Measurements from ENCODE around the gene NLRP3. TPM values are rescaled to one million over a fixed set of nuclear protein-coding genes. Genes with fewer than 3 reads are reported as not detected.
"Not testable (repeated sequence)": the region's sequence is repeated elsewhere in the genome, so short reads cannot be mapped to it uniquely, and the experiment has no call there.

Gene NLRP3
- total RNA-seq, 1 donor from 2014 or later = not detected

DNA sequence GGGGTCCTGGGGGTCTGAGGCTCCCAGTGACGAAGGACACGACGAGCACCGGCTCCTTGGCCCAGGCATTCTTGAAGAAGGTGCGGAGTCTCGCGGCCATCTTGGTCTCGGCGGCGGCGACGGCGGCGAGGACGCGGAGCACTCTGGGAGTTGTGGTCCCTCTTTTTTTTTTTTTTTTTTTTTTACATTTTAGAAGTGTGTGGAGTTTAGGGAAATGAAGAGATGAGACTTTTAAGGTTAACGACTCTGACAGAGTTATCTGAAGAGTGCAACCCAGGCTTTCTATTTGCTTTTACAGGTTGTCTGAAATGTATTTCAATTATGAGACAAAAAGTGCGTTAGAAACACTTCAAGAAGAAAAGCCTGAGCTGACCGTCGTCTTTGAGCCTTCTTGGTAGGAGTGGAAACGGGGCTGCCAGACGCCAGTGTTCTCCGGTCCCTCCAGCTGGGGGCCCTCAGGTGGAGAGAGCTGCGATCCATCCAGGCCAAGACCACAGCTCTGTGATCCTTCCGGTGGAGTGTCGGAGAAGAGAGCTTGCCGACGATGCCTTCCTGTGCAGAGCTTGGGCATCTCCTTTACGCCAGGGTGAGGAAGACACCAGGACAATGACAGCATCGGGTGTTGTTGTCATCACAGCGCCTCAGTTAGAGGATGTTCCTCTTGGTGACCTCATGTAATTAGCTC lies 32.3 kb downstream of the NLRP3 start:
- Mint-ChIP-seq H3K4me1 (ENCODE audit: low read depth) (no peaks in the 10 kb centered on the region), H3K27ac (no peak overlapping the region), H3K36me3 (ENCODE audit: low read depth) (no peaks in the 10 kb centered on the region), H3K27me3 (ENCODE audit: insufficient read depth) (peaks cover 1% of the 10 kb centered on the region), H3K4me3 (no peak overlapping the region), H3K9me3 (no peaks in the 10 kb centered on the region)
- intact Hi-C loops (cut with micrococcal nuclease) = no loop called here
- DNase-seq (ENCODE audit: low spot score) = no peak

DNA sequence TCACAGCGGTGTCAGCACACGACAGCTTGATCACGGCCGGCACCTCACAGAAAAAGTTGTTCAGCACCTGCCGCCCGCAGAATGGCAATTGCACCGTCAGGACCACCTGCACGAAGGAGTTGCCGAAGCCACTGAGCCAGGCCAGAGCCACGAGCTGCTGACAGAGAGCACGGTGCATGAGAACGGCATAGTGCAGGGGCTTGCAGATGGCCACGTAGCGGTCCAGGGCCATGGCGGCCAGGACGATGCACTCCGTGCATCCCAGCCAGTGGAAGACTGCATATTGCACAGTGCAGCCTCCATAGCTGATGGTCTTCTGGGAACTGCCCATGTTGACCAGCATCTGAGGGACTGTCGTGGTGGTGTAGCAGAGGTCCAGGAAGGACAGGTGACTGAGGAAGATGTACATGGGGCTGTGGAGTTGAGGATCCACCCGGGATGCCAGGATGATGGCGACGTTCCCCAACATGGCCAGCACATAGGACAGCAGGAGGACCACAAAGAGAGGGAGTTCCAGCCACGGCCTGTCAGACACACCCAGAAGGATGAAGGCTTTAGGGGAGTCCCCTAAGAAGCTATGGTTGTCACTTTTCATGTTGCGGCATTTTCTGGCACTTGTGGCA lies 35.5 kb downstream of the NLRP3 start:
- no peak for DNase-seq (ENCODE audit: low spot score)
- no peaks in the 10 kb centered on the region for H3K9me3 Mint-ChIP-seq
- H3K4me1 Mint-ChIP-seq (ENCODE audit: low read depth) = no peaks in the 10 kb centered on the region
- intact Hi-C loops (cut with micrococcal nuclease) = no loop called here
- no peaks in the 10 kb centered on the region for H3K27me3 Mint-ChIP-seq (ENCODE audit: insufficient read depth)
- no peak overlapping the region for H3K4me3 Mint-ChIP-seq
- H3K27ac Mint-ChIP-seq = no peak overlapping the region
- H3K36me3 Mint-ChIP-seq (ENCODE audit: low read depth) = no peaks in the 10 kb centered on the region

DNA sequence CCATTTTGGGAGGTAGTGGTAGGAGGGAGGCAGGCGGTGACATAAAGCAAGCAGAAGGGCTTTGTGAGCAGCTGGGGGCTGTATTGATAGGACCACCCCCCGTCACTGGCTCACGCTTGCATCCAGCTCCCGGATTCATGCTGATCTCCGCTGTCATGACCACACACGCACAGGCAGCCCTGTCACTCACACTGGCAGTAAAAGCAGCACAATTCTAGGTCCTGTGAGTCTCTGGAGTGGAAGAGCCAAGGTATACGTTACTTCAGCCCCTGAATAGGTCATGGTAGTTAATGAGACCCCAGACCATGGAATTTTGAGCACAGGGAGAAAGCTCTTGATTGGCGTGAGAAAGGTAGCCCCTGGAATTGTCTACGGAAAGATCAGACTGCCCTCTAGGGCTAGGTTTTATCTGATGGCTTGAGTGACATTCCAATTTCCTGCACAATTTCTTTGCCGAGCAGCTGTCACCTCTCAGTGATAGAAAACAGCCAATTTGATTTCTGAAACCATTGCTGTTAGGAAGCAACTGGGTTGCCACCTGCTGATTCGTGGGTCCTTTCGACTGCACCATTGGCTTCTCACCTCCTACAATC lies 36.6 kb downstream of the NLRP3 start:
- intact Hi-C loops (cut with micrococcal nuclease) = no loop called here
- Mint-ChIP-seq H3K27ac (no peak overlapping the region), H3K4me1 (ENCODE audit: low read depth) (no peaks in the 10 kb centered on the region), H3K9me3 (no peaks in the 10 kb centered on the region), H3K4me3 (no peak overlapping the region), H3K36me3 (ENCODE audit: low read depth) (no peaks in the 10 kb centered on the region), H3K27me3 (ENCODE audit: insufficient read depth) (peaks cover 3% of the 10 kb centered on the region)
- DNase-seq (ENCODE audit: low spot score) = no peak

DNA sequence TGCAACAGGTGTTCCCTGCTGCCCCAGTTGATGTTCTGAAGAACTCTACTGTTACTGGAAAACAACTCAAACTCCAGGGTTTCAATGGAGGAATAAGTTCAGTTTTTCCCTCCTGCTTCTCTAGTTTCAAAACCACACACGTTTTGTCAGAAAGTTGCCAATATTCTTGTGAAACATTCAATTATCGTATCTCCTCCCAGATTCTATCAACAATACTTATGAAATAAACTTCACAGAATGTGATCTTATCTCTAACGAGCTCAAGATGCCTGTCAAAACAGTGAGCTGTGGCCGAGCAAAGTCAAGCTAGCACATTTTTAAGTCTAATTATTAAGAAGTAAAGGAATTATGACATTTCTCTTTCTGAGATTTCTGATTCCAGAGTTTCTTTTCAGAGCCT lies 37.3 kb downstream of the NLRP3 start:
- intact Hi-C loops (cut with micrococcal nuclease) = no loop called here
- H3K27me3 Mint-ChIP-seq (ENCODE audit: insufficient read depth) = peaks cover 3% of the 10 kb centered on the region
- H3K4me1 Mint-ChIP-seq (ENCODE audit: low read depth) = no peaks in the 10 kb centered on the region
- H3K4me3 Mint-ChIP-seq = no peak overlapping the region
- DNase-seq (ENCODE audit: low spot score) = no peak
- H3K9me3 Mint-ChIP-seq = no peaks in the 10 kb centered on the region
- no peak overlapping the region for H3K27ac Mint-ChIP-seq
- H3K36me3 Mint-ChIP-seq (ENCODE audit: low read depth) = no peaks in the 10 kb centered on the region

DNA sequence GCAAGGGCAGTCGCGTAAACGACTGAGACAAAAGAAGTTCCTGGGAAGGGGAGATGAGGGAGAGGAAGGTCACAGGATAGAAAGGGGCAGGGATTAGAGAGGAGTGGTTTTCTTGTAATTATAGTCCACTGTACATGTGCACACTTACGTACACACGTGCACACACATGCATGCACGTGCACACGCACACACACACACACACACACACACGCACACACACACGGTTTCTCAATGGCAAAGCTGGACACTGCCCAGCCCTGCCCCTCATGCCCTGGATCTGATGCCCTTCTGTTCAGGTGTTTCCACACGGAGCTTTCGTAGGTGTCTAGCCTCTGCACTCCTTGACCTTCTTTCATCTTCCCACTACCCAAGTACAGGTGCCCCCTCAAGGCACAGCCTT lies 38.0 kb downstream of the NLRP3 start:
- Mint-ChIP-seq H3K9me3 (no peaks in the 10 kb centered on the region), H3K4me1 (ENCODE audit: low read depth) (no peaks in the 10 kb centered on the region), H3K27me3 (ENCODE audit: insufficient read depth) (peaks cover 3% of the 10 kb centered on the region), H3K4me3 (no peak overlapping the region), H3K36me3 (ENCODE audit: low read depth) (no peaks in the 10 kb centered on the region), H3K27ac (no peak overlapping the region)
- DNase-seq (ENCODE audit: low spot score) = no peak
- intact Hi-C loops (cut with micrococcal nuclease) = no loop called here

DNA sequence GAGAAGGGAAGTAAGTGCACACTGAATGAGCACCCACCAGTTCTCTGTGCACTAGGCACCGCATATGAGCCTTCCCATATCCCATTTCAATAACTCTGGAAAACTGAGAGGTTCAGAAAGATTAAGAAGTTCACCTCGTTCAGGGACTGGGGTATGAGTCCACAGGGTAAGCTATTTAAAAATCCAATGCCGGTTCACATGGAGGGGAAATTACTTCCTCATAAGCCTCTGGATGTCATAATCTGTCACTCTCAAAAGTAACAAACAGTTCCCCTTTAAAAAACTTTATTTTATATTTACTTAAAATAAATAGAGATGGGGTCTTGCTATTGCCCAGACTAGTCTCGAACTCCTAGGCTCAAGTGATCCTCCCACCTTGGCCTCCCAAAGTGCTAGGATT lies 40.0 kb downstream of the NLRP3 start:
- no peaks in the 10 kb centered on the region for H3K4me1 Mint-ChIP-seq (ENCODE audit: low read depth)
- intact Hi-C loops (cut with micrococcal nuclease) = no loop called here
- H3K4me3 Mint-ChIP-seq = no peak overlapping the region
- H3K36me3 Mint-ChIP-seq (ENCODE audit: low read depth) = no peaks in the 10 kb centered on the region
- no peak for DNase-seq (ENCODE audit: low spot score)
- H3K27ac Mint-ChIP-seq = no peak overlapping the region
- H3K9me3 Mint-ChIP-seq = no peaks in the 10 kb centered on the region
- peaks cover 3% of the 10 kb centered on the region for H3K27me3 Mint-ChIP-seq (ENCODE audit: insufficient read depth)

DNA sequence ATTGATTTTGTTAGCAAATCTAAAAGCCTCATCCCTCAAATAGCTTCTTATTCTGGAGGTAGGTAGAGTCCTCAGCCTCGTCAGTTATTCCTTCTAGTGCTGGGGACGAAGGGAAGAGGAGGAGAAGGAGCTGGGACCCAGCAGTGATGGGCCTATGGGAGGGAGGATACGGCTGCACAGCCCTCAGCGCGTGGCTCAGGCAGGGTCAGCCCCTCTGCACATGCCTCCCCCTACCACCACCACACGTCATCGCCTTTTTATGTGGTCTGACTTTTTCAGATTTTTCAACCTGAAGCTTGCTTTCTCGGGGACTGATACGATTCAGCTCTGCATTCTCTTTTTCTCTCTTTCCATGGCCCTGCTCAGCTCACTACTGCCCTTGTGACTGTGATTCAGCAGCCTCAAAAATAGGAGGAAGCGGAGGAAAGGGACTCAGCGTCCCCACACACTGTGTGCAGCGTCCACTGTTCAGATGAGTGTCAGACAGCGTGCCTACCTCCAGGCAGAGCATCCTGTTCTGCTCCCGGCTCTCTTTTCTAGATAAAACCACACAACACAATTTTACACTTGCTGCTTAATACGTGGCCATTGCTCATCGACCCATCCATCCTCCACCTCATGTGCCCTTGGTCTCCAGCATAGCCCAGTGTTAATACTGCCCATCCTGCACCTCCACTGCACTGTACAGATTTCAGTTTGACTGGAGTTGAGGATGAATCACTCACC lies 41.1 kb downstream of the NLRP3 start:
- no peaks in the 10 kb centered on the region for H3K4me1 Mint-ChIP-seq (ENCODE audit: low read depth)
- H3K36me3 Mint-ChIP-seq (ENCODE audit: low read depth) = no peaks in the 10 kb centered on the region
- H3K27me3 Mint-ChIP-seq (ENCODE audit: insufficient read depth) = peaks cover 3% of the 10 kb centered on the region
- no peak overlapping the region for H3K27ac Mint-ChIP-seq
- H3K4me3 Mint-ChIP-seq = no peak overlapping the region
- intact Hi-C loops (cut with micrococcal nuclease) = no loop called here
- DNase-seq (ENCODE audit: low spot score) = no peak
- H3K9me3 Mint-ChIP-seq = no peaks in the 10 kb centered on the region

DNA sequence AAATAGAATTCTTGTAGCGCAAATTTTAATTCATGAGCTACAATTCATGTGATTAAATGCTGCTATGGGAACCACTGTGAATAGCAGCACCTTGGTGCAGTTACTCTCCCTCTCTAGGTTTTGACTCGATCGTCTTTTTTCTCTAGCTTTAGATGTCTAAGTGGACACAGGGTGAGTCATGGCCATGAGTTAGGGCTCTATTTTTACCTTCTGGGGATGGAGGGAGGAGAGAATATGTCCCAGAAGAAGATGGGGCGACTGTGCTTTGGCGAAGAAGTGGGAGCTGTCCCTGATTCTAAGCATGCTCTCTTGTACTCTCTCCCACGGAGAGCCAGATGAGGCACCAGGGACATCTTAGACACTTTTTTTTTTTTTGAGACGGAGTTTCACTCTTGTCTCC lies 43.5 kb downstream of the NLRP3 start:
- H3K4me3 Mint-ChIP-seq = no peak overlapping the region
- DNase-seq (ENCODE audit: low spot score) = no peak
- no peaks in the 10 kb centered on the region for H3K4me1 Mint-ChIP-seq (ENCODE audit: low read depth)
- H3K9me3 Mint-ChIP-seq = no peaks in the 10 kb centered on the region
- H3K27ac Mint-ChIP-seq = no peak overlapping the region
- no peaks in the 10 kb centered on the region for H3K36me3 Mint-ChIP-seq (ENCODE audit: low read depth)
- peaks cover 5% of the 10 kb centered on the region for H3K27me3 Mint-ChIP-seq (ENCODE audit: insufficient read depth)
- intact Hi-C loops (cut with micrococcal nuclease) = no loop called here

DNA sequence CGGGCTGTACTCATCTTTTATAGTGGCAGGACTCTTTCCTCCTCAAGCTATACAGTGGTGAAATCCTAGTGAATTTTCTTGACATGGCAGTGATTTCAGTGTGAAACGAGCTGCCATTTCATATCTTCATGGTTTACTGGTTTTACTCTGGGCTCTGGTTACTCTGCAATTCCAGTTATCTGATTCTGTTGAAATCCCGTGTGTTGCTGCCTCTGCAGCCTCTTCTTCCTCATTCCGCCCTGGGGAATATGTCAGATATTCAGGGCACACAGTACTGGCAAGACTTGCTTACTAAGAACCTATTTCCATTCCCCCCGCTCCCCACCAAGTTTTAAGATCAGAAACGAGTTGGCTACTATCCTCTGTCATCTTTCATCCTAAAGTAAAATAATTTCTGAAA lies 49.8 kb downstream of the NLRP3 start:
- Mint-ChIP-seq H3K4me1 (ENCODE audit: low read depth) (no peaks in the 10 kb centered on the region), H3K9me3 (no peaks in the 10 kb centered on the region), H3K27ac (no peak overlapping the region), H3K36me3 (ENCODE audit: low read depth) (no peaks in the 10 kb centered on the region), H3K27me3 (ENCODE audit: insufficient read depth) (peaks cover 7% of the 10 kb centered on the region), H3K4me3 (no peak overlapping the region)
- intact Hi-C loops (cut with micrococcal nuclease) = no loop called here
- no peak for DNase-seq (ENCODE audit: low spot score)

DNA sequence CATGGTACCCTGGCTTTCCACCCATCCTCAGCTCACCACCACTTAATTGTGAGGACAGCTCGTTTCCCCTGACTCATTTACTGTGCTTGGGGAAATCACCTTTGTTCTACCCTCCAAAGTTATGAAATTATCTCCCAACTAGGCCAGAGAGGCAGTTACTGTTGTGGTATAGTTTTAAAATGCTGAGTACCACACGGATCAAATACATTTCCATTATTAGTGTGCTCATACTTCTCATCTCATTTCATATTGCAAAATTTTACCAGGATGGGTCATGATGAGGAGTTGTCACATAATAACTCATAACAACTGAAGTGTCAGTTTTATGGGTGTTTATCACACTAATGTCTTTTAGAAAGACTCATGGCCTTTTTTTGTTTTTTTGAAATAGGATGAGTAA lies 51.2 kb downstream of the NLRP3 start:
- H3K36me3 Mint-ChIP-seq (ENCODE audit: low read depth) = no peaks in the 10 kb centered on the region
- H3K27ac Mint-ChIP-seq = no peak overlapping the region
- H3K9me3 Mint-ChIP-seq = no peaks in the 10 kb centered on the region
- H3K4me1 Mint-ChIP-seq (ENCODE audit: low read depth) = no peaks in the 10 kb centered on the region
- H3K4me3 Mint-ChIP-seq = no peak overlapping the region
- intact Hi-C loops (cut with micrococcal nuclease) = no loop called here
- DNase-seq (ENCODE audit: low spot score) = no peak
- H3K27me3 Mint-ChIP-seq (ENCODE audit: insufficient read depth) = peaks cover 7% of the 10 kb centered on the region

DNA sequence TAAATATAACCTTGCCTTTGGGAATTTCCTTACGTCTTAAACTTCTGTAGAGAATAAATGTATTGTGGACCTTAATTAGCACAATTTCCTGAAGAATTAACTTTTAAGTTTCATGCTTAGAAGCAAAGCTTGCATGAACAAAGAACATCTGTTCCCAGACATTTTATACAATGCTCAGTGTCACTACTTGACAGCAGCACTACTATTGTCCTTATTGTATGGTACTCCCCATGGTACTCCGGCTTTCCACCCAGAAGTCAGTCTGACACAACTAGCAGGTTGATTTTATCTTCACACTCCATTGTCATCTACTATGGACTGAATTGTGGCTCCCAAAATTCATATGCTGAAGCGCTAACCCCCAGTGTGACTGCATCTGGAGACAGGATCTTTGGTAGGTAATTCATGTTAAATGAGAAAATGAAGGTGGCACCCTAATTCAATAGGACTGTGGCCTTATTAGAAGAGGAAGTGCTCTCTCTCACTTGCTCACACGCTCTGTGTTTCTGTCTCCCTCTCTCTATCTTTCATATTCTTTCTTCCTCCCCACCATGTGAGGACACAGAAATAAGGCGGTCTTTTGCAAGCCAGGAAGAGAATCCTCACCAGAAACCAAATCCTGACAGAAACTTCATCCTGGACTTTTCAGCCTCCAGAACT lies 52.6 kb downstream of the NLRP3 start:
- DNase-seq (ENCODE audit: low spot score) = no peak
- no peak overlapping the region for H3K27ac Mint-ChIP-seq
- H3K4me1 Mint-ChIP-seq (ENCODE audit: low read depth) = no peaks in the 10 kb centered on the region
- H3K4me3 Mint-ChIP-seq = no peak overlapping the region
- intact Hi-C loops (cut with micrococcal nuclease) = no loop called here
- no peaks in the 10 kb centered on the region for H3K36me3 Mint-ChIP-seq (ENCODE audit: low read depth)
- H3K27me3 Mint-ChIP-seq (ENCODE audit: insufficient read depth) = peaks cover 7% of the 10 kb centered on the region
- no peaks in the 10 kb centered on the region for H3K9me3 Mint-ChIP-seq

DNA sequence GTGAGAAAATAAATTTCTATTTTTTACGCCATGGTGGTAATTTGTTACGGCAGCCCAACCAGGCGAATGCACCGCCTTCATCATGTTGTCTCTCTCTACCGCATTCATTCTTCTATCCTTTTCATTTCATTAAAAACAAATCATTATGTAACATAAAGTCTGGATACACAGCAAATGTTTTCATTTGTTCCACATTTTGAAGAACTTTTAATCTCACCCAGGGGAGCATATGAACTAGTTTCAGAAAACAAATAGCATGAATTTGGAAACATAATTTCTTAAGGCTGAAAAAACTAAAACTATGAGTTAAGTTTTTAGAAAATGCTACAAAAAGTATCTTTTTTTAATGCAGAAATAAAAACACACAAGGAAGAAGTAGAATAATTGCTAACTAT lies 53.2 kb downstream of the NLRP3 start:
- Mint-ChIP-seq H3K4me1 (ENCODE audit: low read depth) (no peaks in the 10 kb centered on the region), H3K4me3 (no peak overlapping the region), H3K27ac (no peak overlapping the region), H3K9me3 (no peaks in the 10 kb centered on the region), H3K36me3 (ENCODE audit: low read depth) (no peaks in the 10 kb centered on the region), H3K27me3 (ENCODE audit: insufficient read depth) (peaks cover 5% of the 10 kb centered on the region)
- no peak for DNase-seq (ENCODE audit: low spot score)
- intact Hi-C loops (cut with micrococcal nuclease) = no loop called here

DNA sequence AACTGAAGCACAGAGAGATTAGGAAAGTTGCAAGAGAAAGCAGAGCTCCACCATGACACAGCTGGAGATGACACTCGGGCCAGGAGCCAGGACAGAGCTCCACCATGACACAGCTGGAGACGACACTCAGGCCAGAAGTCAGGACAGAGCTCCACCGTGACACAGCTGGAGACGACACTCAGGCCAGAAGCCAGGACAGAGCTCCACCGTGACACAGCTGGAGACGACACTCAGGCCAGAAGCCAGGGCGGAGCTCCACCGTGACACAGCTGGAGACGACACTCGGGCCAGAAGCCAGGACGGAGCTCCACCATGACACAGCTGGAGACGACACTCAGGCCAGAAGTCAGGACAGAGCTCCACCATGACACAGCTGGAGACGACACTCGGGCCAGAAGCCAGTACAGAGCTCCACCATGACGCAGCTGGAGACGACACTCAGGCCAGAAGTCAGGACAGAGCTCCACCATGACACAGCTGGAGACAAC lies 55.0 kb downstream of the NLRP3 start:
- H3K36me3 Mint-ChIP-seq (ENCODE audit: low read depth); H3K27me3 Mint-ChIP-seq (ENCODE audit: insufficient read depth); H3K27ac Mint-ChIP-seq; H3K4me1 Mint-ChIP-seq (ENCODE audit: low read depth); intact Hi-C loops (cut with micrococcal nuclease); H3K4me3 Mint-ChIP-seq; DNase-seq (ENCODE audit: low spot score); H3K9me3 Mint-ChIP-seq: not testable (repeated sequence)
